ENCODE data around the gene DEFB121.

DNA sequence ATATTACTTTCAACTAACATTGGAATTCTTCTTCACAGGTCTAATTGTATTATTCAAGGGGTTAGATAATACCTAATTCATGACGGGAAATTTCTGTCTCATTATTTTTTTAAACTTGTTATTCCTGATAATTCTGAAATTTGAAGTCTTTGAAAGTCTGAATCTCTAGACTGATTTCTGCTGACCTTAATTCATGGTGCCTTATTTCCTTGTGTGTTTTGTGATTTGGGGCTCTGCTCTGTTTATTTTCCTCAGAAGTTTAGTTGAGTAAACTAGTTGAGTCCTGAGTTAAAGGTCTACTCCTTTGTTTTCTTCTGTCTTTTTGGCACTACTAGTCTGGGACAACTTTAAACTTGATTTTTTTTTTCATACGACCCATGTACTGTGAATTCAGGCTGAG is 31.7 kb downstream of the DEFB121 start:
- TF ChIP-seq, protein P1, sequence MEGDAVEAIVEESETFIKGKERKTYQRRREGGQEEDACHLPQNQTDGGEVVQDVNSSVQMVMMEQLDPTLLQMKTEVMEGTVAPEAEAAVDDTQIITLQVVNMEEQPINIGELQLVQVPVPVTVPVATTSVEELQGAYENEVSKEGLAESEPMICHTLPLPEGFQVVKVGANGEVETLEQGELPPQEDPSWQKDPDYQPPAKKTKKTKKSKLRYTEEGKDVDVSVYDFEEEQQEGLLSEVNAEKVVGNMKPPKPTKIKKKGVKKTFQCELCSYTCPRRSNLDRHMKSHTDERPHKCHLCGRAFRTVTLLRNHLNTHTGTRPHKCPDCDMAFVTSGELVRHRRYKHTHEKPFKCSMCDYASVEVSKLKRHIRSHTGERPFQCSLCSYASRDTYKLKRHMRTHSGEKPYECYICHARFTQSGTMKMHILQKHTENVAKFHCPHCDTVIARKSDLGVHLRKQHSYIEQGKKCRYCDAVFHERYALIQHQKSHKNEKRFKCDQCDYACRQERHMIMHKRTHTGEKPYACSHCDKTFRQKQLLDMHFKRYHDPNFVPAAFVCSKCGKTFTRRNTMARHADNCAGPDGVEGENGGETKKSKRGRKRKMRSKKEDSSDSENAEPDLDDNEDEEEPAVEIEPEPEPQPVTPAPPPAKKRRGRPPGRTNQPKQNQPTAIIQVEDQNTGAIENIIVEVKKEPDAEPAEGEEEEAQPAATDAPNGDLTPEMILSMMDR (IDR thresholded peaks at IDR 0.05; ENCODE audit: low read depth, low read length), result no peak
- no peak for TF ChIP-seq EZH2phosphoT487 (IDR thresholded peaks at IDR 0.05; ENCODE audit: low read depth)
